Memory B cell (primary cell): ENCODE data around the gene FOXM1.

Source experiments
- ATAC-seq: fragments of 150-1000 bp; cut with Tn5 transposase; 2 replicates; pipeline ENCODE4 v1.10.0; 2021; ENCODE audit warnings: low read depth, mild to moderate bottlenecking, moderate library complexity
- DNase-seq, 2 donors: peaks; one replicate each; pipeline ENCODE4 v3.0.0; 2022; ENCODE audit warnings: low spot score in 2 of 2
- H3K27ac Mint-ChIP-seq: one replicate; pipeline ENCODE4 v1.8.0; 2022; ENCODE audit warnings: mild to moderate bottlenecking, moderate library complexity, mixed read lengths
- H3K27me3 Mint-ChIP-seq: one replicate; pipeline ENCODE4 v1.8.0; 2022; ENCODE audit warnings: mixed read lengths
- H3K36me3 Mint-ChIP-seq: one replicate; pipeline ENCODE4 v1.8.0; 2022; ENCODE audit warnings: mild to moderate bottlenecking, mixed read lengths
- H3K4me1 Mint-ChIP-seq: one replicate; pipeline ENCODE4 v1.8.0; 2022; ENCODE audit warnings: mixed read lengths
- H3K4me3 Mint-ChIP-seq: one replicate; pipeline ENCODE4 v1.8.0; 2022; ENCODE audit warnings: mild to moderate bottlenecking, moderate library complexity, mixed read lengths
- H3K9me3 Mint-ChIP-seq: one replicate; pipeline ENCODE4 v1.8.0; 2022; ENCODE audit warnings: mixed read lengths

The FOXM1 gene

DNA sequence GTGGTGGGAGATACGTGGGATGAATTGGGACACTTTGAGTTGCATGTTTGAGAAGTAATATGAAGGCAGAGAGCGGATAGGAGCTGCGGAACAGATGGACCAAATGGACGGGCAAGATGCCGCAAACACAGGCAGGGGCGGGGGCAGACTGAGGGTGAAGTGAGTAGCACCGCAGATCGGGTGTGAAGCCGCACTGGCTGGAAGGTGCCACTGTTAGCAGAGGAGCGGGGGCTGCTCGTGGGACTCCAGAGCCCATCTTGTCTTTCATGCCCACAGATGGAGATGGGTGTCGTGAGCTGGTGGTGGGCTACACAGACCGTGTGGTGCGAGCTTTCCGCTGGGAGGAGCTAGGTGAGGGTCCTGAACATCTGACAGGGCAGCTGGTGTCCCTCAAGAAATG lies 57.2 kb downstream of the FOXM1 start:
- DNase-seq (no peak), ATAC-seq (no peak)
- Mint-ChIP-seq H3K27me3 (no peaks in the 10 kb centered on the region), H3K9me3 (no peaks in the 10 kb centered on the region), H3K27ac (no peak overlapping the region), H3K4me3 (no peak overlapping the region), H3K4me1 (peaks cover 9% of the 10 kb centered on the region), H3K36me3 (peaks cover 47% of the 10 kb centered on the region)

GRCh38 chr12:2813214-2814185 lies 63.5 kb downstream of the FOXM1 start:
- Mint-ChIP-seq H3K9me3 (no peaks in the 10 kb centered on the region), H3K36me3 (peaks cover 14% of the 10 kb centered on the region), H3K4me3 (peak overlapping the region; percentile 100), H3K27me3 (no peaks in the 10 kb centered on the region), H3K27ac (peak overlapping the region; percentile 98), H3K4me1 (peaks cover 17% of the 10 kb centered on the region)
- no peak for ATAC-seq
- DNase-seq, result peak; percentile 19 to 20

- no peaks in the 10 kb centered on the region for H3K9me3 Mint-ChIP-seq
- peaks cover 11% of the 10 kb centered on the region for H3K4me1 Mint-ChIP-seq
- peaks cover 6% of the 10 kb centered on the region for H3K36me3 Mint-ChIP-seq
- ATAC-seq, result peak; percentile 92
- DNase-seq, result peak; percentile 89 to 91
- peak within 1 kb of the TSS; percentile 100 for H3K4me3 Mint-ChIP-seq
- H3K27ac Mint-ChIP-seq, result peak within 1 kb of the TSS; percentile 98
- H3K27me3 Mint-ChIP-seq, result no peaks in the 10 kb centered on the region
Measured at GRCh38 chr12:2812290-2813213, 64.4 kb downstream of the FOXM1 start, which contains the start of gene ITFG2. ITFG2 (plus strand) TSS chr12:2812668; CDS start chr12:2812761, 93 bp downstream.

GRCh38 chr12:2811801-2812200 lies 65.2 kb downstream of the FOXM1 start:
- ATAC-seq (no peak), DNase-seq (no peak)
- Mint-ChIP-seq H3K27ac (peak overlapping the region; percentile 98), H3K27me3 (no peaks in the 10 kb centered on the region), H3K9me3 (no peaks in the 10 kb centered on the region), H3K4me1 (peaks cover 11% of the 10 kb centered on the region), H3K4me3 (peak overlapping the region; percentile 43), H3K36me3 (peaks cover 5% of the 10 kb centered on the region)
